ENCODE measurements around the gene ARHGAP11A.

Gene ARHGAP11A

DNA sequence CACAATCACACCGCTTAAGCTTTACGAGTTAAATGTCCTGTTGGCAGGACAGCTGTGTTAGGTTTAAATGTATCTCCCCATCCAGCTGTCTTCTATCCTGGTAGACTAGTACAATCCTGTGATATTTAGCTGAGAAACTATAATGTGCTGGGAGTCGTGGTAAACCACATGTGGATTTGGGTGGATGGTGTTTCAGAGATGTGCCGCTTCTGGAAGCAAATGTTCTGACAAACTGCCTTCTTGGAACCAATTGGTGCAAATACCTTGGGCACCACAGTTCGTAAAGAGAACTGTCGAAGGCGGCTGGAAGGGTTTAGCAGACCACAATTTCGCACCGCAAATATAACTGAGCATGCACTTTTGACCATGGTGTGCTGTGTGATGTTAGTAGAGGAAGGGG, 41.2 kb downstream of the ARHGAP11A start:
- no peak for DNase-seq

- DNase-seq = no peak
These were observed 42.0 kb downstream of the ARHGAP11A start for GRCh38 chr15:32657198-32657883.

DNA sequence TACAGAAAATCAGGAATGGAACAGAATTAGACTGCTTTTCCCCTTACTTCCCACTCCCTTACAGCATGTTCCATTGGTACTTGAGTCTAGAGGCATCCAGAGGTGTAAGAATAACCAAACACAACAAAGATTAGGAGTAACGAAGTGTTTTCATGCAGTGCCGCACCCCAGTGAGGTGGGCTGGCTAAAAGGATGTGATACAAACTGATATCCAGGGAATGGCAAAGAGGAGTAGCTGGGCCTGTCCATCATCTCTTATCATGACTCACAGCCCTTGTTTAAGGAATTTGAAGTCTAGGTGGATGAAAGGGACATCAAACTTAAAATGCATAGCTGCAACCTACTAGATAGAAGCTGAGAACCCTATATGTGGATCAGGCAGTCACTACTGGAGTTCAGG, 42.6 kb downstream of the ARHGAP11A start:
- DNase-seq = no peak

DNA sequence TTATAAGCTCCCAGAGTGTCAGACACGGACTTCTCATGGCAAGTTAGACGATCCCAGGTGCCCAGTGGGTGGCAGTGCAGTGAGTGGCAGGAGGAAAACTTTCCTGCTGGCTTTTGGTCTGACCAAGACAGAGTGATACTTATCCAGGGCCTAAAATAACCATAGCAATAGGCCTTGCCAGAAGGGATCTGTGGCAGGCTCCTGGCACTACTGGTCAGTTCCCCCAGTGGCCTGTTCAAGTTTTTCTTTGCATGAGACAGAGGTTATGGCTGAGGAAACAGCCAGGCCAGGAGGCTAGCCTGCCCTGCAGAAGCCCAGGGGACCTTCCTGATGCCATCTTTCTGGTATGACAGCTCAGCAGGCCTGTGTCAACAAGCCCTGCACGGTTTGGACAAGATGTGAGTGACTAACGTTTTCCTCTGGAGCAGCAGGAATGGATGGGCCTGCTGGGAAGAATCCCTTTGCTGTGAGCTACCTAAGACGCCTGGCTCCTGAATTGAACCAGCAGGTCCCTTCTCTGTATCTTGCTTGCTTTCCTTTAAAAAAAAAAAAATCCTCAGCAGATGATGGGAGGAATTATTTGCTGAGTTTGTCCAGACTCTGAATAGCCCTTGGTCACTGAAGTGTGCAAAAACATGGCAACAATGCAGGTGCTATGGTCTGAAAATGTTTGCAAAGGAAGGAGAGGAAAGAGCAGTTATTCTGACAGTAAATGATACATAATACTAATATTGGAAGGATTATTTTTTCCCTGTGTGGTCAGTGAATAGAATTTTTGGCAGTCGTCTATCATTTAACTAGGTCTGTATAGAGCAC, 44.2 kb downstream of the ARHGAP11A start:
- no peak for DNase-seq

DNA sequence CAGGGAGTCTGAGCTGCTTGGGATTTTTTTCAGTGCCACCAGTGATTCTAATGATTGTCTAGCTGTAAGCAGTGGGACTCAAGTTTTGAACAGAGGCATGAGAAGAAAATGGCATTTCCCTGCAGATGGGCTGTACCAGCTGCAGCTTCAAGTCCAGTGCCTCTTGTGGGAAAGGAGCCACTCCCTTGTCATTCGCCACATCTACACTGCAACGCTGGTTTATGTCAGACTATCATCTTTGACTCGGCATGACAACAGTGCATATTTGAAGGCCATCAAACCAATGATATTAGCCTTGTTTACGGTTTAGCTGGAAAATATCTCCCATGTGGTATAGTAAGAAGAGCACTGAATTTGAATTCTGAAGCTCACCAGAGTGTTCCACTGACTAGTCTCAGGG, 48.4 kb downstream of the ARHGAP11A start:
- DNase-seq = no peak

DNA sequence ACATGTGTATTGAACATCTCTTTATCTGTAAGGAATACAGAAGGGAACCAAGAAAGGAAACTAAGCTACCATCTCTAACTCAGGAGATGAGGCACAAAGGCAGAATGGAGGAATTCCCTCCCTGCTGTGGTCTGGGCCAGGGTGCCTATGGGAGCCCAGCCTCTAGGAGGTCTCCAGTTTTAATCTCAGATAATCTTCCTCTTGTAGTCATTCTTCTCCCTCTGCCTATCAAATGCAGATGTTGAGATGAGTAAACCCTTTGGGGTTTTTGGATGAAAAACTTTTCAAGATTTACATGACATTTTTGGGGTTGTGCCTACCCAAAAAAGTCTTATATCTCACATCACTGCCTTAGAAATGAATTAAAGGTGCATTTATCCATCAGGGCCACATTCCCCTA, 49.5 kb downstream of the ARHGAP11A start:
- no peak for DNase-seq

- DNase-seq = no peak
These were observed 52.0 kb downstream of the ARHGAP11A start for GRCh38 chr15:32667321-32667720.

- no peak for DNase-seq
These were observed 53.6 kb downstream of the ARHGAP11A start for GRCh38 chr15:32668942-32669341.

GRCh38 chr15:32669896-32670611, 54.8 kb downstream of the ARHGAP11A start:
- DNase-seq = no peak

GRCh38 chr15:32670623-32671022, 55.3 kb downstream of the ARHGAP11A start:
- no peak for DNase-seq

DNA sequence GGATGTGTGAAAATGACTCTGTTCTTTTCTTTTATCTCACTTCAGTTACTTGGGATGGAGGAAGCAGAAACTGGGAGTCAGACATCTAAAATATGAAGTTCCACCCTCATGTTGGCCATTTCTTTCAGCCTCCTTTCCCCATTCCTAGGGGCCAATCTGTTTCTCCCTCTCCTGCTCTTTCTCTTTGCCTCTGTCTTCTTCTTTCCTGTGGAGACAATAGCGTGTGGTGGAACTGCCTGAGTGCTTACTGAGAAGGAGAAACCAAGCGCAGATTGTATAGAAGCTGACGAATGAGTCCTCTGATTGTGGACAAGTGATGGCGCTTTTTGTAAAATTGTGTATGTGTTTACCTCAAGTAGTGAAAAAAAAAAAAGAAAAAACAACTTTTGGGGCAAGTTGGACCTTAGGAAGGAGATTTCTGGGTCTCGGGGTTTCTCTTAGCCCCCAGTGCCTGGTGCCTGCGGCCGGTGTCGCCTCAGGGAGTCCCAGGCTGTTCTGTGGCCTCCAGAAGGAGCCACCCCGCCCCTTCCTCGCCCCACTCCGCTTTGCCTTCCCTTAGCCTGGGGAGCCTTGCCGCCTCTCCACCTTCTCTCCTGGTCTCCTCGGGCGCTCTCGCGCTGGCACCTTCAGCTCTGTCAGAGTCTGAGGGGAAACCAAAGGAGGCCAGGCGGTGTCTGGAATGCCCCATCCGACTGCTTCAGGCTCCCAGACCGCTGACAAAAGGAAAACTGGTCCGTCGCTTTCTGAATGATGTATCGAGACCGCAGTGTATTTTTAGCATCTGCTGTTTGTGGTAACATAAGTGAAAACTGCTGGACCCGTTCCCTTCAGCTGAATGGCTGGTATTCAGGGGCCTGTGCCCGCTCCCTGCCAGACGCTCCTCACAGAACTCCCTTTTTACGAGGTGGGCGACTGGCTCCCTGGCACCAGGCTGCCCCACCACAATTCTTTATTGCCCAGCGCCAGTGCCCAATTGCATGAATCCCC, 56.3 kb downstream of the ARHGAP11A start:
- DNase-seq = no peak

DNA sequence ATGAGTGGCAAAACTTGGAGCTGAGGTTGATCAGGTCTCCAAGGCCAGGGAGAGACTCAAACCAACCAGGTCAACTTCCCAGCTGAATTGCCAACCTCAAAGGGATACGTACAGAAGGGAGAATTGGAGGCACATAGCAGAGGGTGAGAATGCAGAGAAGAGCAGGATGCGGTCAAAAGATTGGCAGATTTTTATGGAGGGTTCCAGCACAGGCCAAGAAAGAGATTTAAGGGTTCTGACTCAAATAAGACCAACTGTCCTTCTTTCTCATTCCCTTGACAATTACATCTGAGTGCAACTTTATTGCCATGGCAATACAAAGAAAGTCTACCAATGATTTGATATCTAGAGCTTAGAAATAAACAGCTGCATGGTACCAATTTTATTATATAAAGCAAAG, 59.4 kb downstream of the ARHGAP11A start:
- no peak for DNase-seq

- DNase-seq = no peak
These were observed 60.2 kb downstream of the ARHGAP11A start for GRCh38 chr15:32675466-32675865.

DNA sequence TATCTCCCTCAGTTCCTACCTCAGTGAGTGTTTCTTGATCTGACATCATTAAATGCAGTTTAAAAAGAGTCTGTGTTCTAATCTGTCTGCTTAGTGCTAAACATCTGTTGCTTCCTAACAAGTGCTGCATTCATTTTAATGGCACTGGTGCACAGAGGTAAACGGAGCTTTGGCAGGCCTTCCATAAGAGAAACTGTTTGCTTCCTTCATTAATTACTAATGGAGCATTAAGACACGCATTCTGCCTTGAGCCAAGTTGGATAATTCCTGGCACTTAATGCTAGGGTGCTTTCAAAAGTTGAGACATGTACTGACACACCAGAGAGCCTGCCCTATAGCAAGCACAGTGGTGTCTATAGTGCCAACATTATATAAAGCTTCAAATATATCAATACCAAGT, 60.9 kb downstream of the ARHGAP11A start:
- no peak for DNase-seq

GRCh38 chr15:32677238-32677750, 62.0 kb downstream of the ARHGAP11A start:
- DNase-seq = no peak

DNA sequence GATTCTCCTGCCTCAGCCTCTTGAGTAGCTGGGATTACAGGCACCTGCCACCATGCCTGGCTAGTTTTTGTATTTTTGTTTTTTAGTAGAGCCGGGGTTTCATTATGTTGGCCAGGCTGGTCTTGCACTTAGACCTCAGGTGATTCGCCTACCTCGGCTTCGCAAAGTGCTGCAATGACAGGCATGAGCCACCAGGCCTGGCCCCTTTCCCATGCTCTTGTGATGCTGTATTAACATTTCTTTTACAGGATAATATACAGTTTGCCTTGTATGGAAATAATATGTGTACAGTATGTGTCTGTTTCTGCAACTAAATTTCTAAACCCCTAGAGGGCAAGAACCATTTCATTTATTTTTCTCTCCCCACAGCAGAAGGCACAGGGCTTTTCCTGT, 64.0 kb downstream of the ARHGAP11A start:
- no peak for DNase-seq

DNA sequence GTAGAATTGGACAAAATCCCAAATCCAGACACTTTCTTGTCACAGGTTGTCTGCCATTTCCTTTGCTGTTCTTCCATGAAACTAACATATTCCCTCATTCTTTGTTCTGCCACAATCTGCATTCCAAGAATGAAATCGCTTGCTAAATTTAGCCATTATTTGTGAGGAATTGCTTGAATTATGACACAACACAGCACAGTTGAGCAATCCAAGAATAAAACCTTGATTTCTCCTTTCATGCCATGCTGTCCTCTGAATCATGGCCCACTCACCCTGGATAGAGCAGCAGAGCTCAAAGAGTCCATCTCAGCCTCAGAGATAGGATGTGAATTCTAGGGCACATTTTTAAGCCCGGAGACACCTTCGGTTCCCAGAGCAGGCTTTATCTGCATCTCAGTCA, 67.3 kb downstream of the ARHGAP11A start:
- no peak for DNase-seq

- no peak for DNase-seq
These were observed 67.8 kb downstream of the ARHGAP11A start for GRCh38 chr15:32682977-32683630.

GRCh38 chr15:32683906-32684584, 68.7 kb downstream of the ARHGAP11A start:
- no peak for DNase-seq

- no peak for DNase-seq
These were observed 70.3 kb downstream of the ARHGAP11A start for GRCh38 chr15:32685576-32685975.

DNA sequence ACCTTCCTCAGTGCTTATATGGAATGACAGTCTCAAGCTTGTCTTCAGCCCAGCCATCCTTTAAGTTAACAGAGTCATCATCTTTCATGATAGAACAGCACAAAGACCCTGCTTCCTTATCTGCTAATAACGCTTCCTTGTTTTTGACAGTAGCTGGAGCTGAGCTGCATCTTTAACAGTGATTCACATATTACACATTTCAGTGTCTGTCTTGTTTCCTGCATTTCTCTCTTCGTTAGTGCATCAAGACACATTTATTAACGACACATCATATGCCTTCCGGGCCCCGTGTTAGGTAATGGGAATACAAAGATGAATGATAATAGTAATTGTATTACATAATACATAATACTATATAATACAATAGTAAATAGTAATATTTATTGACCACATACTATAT, 72.3 kb downstream of the ARHGAP11A start:
- DNase-seq = no peak

Data from hematopoietic multipotent progenitor cell treated with erythropoietin and hydrocortisone succinate and interleukin-3 and kit ligand, for 8 days (in vitro differentiated cells).